KBM-7 (cell line): Measurements from ENCODE around the gene SPDYE6.
"Not testable (repeated sequence)": the region's sequence is repeated elsewhere in the genome, so short reads cannot be mapped to it uniquely, and the experiment has no call there.

Experiments used
- DNase-seq: peaks from one replicate; pipeline ENCODE4 v3.0.0-alpha.2; 2015
- in situ Hi-C: fragments of 300-500 bp; cut with MboI; formaldehyde crosslinking; loops from 2 replicates; pipeline ENCODE4 v1.14.3; 2020; ENCODE audit warnings: low sequenced_read_pairs, low pct_unique_long_range_greater_than_20kb, mixed read lengths

The SPDYE6 gene

GRCh38 chr7:102370038-102370437 is 13.8 kb upstream of the SPDYE6 start:
- DNase-seq = not testable (repeated sequence)

GRCh38 chr7:102365390-102365789 is 9.1 kb upstream of the SPDYE6 start:
- in situ Hi-C loops, DNase-seq: not testable (repeated sequence)

More at GRCh38 chr7:102370038-102370437, 13.8 kb upstream of the SPDYE6 start:
- in situ Hi-C loops = not testable (repeated sequence)

GRCh38 chr7:102364394-102364886 is 8.2 kb upstream of the SPDYE6 start:
- in situ Hi-C loops, DNase-seq: not testable (repeated sequence)

GRCh38 chr7:102363549-102364393 is 7.5 kb upstream of the SPDYE6 start:
- peak; percentile 99 for DNase-seq
- in situ Hi-C loops = not testable (repeated sequence)

- DNase-seq, in situ Hi-C loops: not testable (repeated sequence)
Measured at GRCh38 chr7:102346983-102347382, 9.3 kb downstream of the SPDYE6 start.

- in situ Hi-C loops, DNase-seq: not testable (repeated sequence)
Measured at GRCh38 chr7:102340599-102341368, 15.5 kb downstream of the SPDYE6 start.

GRCh38 chr7:102337420-102337819 is 18.8 kb downstream of the SPDYE6 start:
- DNase-seq, in situ Hi-C loops: not testable (repeated sequence)

GRCh38 chr7:102337002-102337401 is 19.2 kb downstream of the SPDYE6 start:
- in situ Hi-C loops, DNase-seq: not testable (repeated sequence)

GRCh38 chr7:102335574-102335973 is 20.7 kb downstream of the SPDYE6 start:
- DNase-seq, in situ Hi-C loops: not testable (repeated sequence)

GRCh38 chr7:102330666-102331460 is 25.4 kb downstream of the SPDYE6 start:
- DNase-seq, in situ Hi-C loops: not testable (repeated sequence)

GRCh38 chr7:102329366-102329765 is 26.9 kb downstream of the SPDYE6 start:
- in situ Hi-C loops, DNase-seq: not testable (repeated sequence)

- DNase-seq, in situ Hi-C loops: not testable (repeated sequence)
Measured at GRCh38 chr7:102328863-102329262, 27.4 kb downstream of the SPDYE6 start.

GRCh38 chr7:102327183-102327582 is 29.1 kb downstream of the SPDYE6 start:
- in situ Hi-C loops, DNase-seq: not testable (repeated sequence)

GRCh38 chr7:102326157-102326889 is 29.9 kb downstream of the SPDYE6 start:
- in situ Hi-C loops = no loop called here
- DNase-seq = no peak

GRCh38 chr7:102325106-102325505 is 31.1 kb downstream of the SPDYE6 start:
- DNase-seq, in situ Hi-C loops: not testable (repeated sequence)

GRCh38 chr7:102323914-102324195 is 32.4 kb downstream of the SPDYE6 start:
- no peak for DNase-seq
- in situ Hi-C loops = no loop called here

GRCh38 chr7:102322202-102322715 is 34.0 kb downstream of the SPDYE6 start:
- in situ Hi-C loops = no loop called here
- DNase-seq = no peak
